ENCODE results near the gene TLE1.

GRCh38 chr9:81614335-81614734 lies 75.0 kb downstream of the TLE1 start:
- TF ChIP-seq CTCF (IDR thresholded peaks at IDR 0.05) (no peak), POLR2AphosphoS5 (IDR thresholded peaks at IDR 0.05; ENCODE audit: insufficient read depth in 1 of 2, low read depth in 1 of 2) (no peak), POLR2A (IDR thresholded peaks at IDR 0.05) (no peak)
